ENCODE data around the gene IGSF8. TPM values are rescaled to one million over a fixed set of nuclear protein-coding genes. Genes with fewer than 3 reads are reported as not detected.
"Not testable (repeated sequence)": the region's sequence is repeated elsewhere in the genome, so short reads cannot be mapped to it uniquely, and the experiment has no call there.

The IGSF8 gene
- total RNA-seq, 1 donor from 2014 or later: 35.9 TPM

DNA sequence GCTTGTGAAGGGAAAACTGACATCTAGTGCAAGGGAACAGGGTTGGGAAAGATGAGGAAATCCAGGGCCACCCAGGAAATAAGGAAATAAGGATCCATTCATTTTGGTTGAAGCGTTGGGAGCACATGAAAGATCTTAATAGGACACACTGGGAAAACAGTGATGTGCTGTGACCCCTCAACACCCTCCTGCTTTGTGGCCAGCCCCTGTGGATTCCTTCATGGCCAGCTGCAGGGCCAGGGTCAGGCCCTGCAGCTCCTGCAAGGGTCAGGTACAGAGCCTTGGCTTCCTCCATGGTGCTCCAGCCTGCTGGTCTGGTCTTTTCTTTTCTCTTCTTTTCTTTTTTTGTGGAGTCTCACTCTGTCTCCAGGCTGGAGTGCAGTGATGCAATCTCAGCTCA is 47.8 kb downstream of the IGSF8 start:
- DNase-seq (no peak), ATAC-seq (no peak)
- Histone ChIP-seq H3K4me3 (no peak overlapping the region), H3K9me3 (no peaks in the 10 kb centered on the region), H3K27ac (no peak overlapping the region), H3K36me3 (no peaks in the 10 kb centered on the region), H3K4me1 (peaks cover 8% of the 10 kb centered on the region), H3K27me3 (ENCODE audit: low read depth) (no peaks in the 10 kb centered on the region)
- intact Hi-C loops (cut with DNase I): no loop called here
- TF ChIP-seq, protein P1, sequence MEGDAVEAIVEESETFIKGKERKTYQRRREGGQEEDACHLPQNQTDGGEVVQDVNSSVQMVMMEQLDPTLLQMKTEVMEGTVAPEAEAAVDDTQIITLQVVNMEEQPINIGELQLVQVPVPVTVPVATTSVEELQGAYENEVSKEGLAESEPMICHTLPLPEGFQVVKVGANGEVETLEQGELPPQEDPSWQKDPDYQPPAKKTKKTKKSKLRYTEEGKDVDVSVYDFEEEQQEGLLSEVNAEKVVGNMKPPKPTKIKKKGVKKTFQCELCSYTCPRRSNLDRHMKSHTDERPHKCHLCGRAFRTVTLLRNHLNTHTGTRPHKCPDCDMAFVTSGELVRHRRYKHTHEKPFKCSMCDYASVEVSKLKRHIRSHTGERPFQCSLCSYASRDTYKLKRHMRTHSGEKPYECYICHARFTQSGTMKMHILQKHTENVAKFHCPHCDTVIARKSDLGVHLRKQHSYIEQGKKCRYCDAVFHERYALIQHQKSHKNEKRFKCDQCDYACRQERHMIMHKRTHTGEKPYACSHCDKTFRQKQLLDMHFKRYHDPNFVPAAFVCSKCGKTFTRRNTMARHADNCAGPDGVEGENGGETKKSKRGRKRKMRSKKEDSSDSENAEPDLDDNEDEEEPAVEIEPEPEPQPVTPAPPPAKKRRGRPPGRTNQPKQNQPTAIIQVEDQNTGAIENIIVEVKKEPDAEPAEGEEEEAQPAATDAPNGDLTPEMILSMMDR (IDR thresholded peaks at IDR 0.05): no peak

DNA sequence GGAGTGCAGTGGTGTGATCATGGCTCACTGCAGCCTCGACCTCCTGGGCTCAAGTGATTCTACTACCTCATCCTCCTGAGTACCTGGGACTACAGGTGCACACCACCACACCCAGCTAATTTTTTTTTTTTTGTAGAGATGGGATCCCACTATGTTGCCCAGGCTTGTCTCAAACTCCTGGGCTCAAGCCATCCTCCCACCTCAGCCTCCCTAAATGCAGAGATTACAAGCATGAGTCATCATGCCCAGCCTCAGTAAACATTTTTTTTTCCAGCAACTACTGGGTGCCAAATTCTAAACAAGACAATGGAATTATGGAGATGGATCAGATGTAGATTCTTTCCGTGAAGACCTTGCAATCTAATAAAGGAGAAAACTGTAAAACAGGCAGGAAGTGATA is 48.2 kb downstream of the IGSF8 start:
- intact Hi-C loops (cut with DNase I); DNase-seq; ATAC-seq; H3K4me1 ChIP-seq; H3K36me3 ChIP-seq; H3K4me3 ChIP-seq; H3K27me3 ChIP-seq (ENCODE audit: low read depth); H3K27ac ChIP-seq; H3K9me3 ChIP-seq: not testable (repeated sequence)

DNA sequence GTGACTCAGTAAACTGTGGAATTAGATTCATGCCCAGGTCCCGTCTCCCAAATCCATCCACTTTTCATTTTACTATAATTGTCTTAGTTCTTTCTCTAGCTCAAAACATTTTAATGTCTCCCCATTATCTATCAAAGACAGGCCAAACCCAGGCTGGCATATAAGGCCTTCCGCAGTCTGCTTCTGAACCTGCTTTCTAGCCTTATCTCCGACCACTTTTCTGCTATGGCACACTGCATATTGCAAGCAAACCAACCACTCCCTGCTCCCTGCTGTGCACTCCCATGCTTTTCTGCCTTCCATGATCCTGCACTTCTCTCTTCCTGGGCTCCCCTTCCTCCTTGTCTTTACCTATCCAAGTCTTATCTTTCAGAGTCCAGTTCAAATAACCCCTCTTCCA is 49.3 kb downstream of the IGSF8 start:
- Histone ChIP-seq H3K9me3 (no peaks in the 10 kb centered on the region), H3K4me1 (peaks cover 8% of the 10 kb centered on the region), H3K36me3 (no peaks in the 10 kb centered on the region), H3K27ac (no peak overlapping the region), H3K27me3 (ENCODE audit: low read depth) (no peaks in the 10 kb centered on the region), H3K4me3 (no peak overlapping the region)
- ATAC-seq (no peak), DNase-seq (no peak)
- TF ChIP-seq, protein P1 (IDR thresholded peaks at IDR 0.05): no peak
- intact Hi-C loops (cut with DNase I): no loop called here

DNA sequence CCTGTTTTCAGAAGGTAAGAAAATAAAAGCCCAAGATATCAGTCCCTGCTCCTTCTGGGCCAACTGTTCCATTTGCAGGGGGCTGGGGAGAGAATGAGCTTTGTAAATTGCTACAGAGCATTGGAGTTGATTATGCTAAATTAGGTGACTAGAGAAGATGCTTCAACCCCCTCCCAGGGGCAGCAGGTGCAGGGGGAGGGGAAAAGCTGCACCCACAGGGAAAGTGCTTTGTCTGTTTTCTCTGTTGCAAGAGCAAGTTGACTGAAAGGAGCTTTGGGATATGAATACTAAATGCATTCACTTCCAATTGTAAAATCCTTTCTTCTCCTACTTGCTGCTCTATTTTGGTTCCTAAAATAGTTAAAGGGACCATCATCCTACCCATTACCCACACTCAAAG is 50.1 kb downstream of the IGSF8 start:
- no peak for ATAC-seq
- Histone ChIP-seq H3K4me1 (peaks cover 8% of the 10 kb centered on the region), H3K27ac (no peak overlapping the region), H3K9me3 (no peaks in the 10 kb centered on the region), H3K36me3 (no peaks in the 10 kb centered on the region), H3K4me3 (no peak overlapping the region), H3K27me3 (ENCODE audit: low read depth) (no peaks in the 10 kb centered on the region)
- TF ChIP-seq, protein P1 (IDR thresholded peaks at IDR 0.05): no peak
- intact Hi-C loops (cut with DNase I): no loop called here
- no peak for DNase-seq

DNA sequence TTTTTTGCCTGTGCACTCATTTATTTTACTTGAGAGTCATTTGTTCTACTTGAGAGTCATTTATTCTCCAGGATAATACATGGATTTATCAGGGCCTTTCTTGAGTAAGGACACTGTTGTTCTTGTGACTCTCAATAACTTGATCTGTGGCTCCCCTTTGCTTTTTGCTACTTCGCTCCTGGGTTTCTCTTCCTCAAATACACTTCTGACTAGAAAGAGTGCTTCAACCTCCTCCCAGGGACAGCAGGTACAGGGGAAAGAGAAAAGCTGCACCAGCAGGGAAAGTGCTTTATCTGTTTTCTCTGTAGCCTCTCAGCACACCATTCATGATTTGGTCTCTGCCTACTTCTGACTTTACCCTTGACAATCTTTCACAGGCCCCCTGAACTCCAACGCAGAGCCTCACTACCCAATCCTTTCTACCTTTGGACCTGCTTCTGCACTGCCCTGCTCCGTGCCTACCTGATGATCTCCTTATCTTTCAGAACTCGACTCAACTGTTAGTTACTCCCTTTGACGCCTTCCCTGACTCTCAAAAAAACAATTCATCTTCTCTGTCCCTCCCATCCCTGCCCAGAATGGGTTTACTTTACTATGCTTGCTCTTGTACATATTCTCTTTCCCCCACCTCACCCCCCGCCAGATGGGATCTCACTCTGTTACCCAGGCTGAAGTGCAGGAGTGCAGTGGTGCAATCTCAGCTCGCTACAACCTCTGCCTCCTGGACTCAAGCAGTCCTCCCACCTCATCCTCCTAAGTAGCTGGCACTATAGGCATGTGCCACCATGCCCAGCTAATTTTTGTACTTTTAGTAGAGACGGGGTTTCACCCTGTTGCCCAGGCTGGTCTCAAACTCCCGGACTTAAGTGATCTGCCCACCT is 51.1 kb downstream of the IGSF8 start:
- Histone ChIP-seq H3K4me3 (no peak overlapping the region), H3K4me1 (peaks cover 8% of the 10 kb centered on the region), H3K27ac (no peak overlapping the region), H3K36me3 (no peaks in the 10 kb centered on the region), H3K27me3 (ENCODE audit: low read depth) (no peaks in the 10 kb centered on the region), H3K9me3 (no peaks in the 10 kb centered on the region)
- ATAC-seq (no peak), DNase-seq (no peak)
- intact Hi-C loops (cut with DNase I): no loop called here
- TF ChIP-seq, protein P1 (IDR thresholded peaks at IDR 0.05): no peak

DNA sequence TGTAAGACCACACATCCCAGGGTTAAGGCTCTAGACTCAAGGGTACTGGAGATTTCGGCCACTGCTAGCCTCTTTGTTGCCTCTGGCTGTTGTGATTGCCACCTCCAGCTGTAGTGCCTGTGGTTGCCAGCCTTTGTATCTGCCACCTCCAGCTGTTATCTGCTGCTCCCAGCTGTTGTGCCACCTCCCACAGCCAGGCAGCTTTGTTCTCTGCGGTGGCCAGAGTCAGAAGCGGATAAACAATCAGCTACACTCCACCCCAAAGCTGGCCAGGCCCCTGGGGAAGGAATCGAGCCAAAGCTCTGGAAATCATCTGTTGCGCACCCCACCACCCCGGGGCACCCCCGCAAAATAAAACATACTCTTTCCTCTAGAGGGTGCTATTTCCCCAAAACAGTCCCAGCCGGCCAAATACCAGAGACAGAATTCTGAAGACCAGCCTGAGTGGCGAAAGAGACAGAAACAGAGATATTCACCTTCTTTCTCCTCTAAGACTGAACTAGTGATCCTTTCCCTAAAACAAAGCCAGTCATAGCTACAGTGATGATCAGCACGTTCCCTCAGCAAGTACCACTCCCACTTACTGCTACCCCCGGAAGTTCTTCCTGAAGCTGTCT is 51.8 kb downstream of the IGSF8 start:
- no peak overlapping the region for H3K27ac ChIP-seq
- H3K9me3 ChIP-seq: no peaks in the 10 kb centered on the region
- no peak overlapping the region for H3K4me3 ChIP-seq
- H3K27me3 ChIP-seq (ENCODE audit: low read depth): no peaks in the 10 kb centered on the region
- intact Hi-C loops (cut with DNase I): no loop called here
- H3K4me1 ChIP-seq: peaks cover 8% of the 10 kb centered on the region
- H3K36me3 ChIP-seq: no peaks in the 10 kb centered on the region
- TF ChIP-seq, protein P1 (IDR thresholded peaks at IDR 0.05): peak; percentile 66
- ATAC-seq: peak; percentile 81 to 87
- DNase-seq: no peak

All from lower lobe of right lung (tissue), 2 donors.